Caki2 (cell line): ENCODE measurements around the gene BID. TPM values are rescaled to one million over a fixed set of nuclear protein-coding genes. Genes with fewer than 3 reads are reported as not detected.

Source experiments
- DNase-seq: peaks from one replicate; pipeline ENCODE4 v3.0.0-alpha.2; 2015; ENCODE audit warnings: low read depth
- in situ Hi-C: cut with HindIII; loops from 2 replicates; pipeline ENCODE4 v1.10.0; 2016; ENCODE audit warnings: low sequenced_read_pairs, low pct_unique_long_range_greater_than_20kb, mixed read lengths
- total RNA-seq: library from RNA; depleted of rRNA; stranded (reverse); fragments of >200 nt; shearing (Covaris generic); gene quantifications from 2 replicates; pipeline ENCODE4 v1.2.3, GENCODE V29; 2014; ENCODE audit warnings: low replicate concordance

BID gene
- total RNA-seq, 1 experiment from 2014 or later, result 198 TPM

GRCh38 chr22:17806437-17806836 is 32.2 kb upstream of the BID start:
- no peak for DNase-seq
- in situ Hi-C loops, result no loop called here

GRCh38 chr22:17804331-17805080 is 30.2 kb upstream of the BID start:
- peak; percentile 53 for DNase-seq
- in situ Hi-C loops, result no loop called here

GRCh38 chr22:17803609-17804270 is 29.5 kb upstream of the BID start:
- in situ Hi-C loops, result no loop called here
- DNase-seq, result no peak

GRCh38 chr22:17802822-17803221 is 28.6 kb upstream of the BID start:
- in situ Hi-C loops, result no loop called here

GRCh38 chr22:17802411-17802810 is 28.1 kb upstream of the BID start:
- in situ Hi-C loops, result no loop called here
- DNase-seq, result no peak

More at GRCh38 chr22:17802822-17803221, 28.6 kb upstream of the BID start:
- DNase-seq, result no peak

- no peak for DNase-seq
- in situ Hi-C loops, result no loop called here
Observed at GRCh38 chr22:17797721-17798559, 23.7 kb upstream of the BID start.

- DNase-seq, result no peak
- in situ Hi-C loops, result no loop called here
Observed at GRCh38 chr22:17796695-17797094, 22.4 kb upstream of the BID start.

- DNase-seq, result no peak
- in situ Hi-C loops, result no loop called here
Observed at GRCh38 chr22:17795661-17796548, 21.6 kb upstream of the BID start.

GRCh38 chr22:17794726-17795542 is 20.7 kb upstream of the BID start:
- DNase-seq, result no peak
- in situ Hi-C loops, result no loop called here

GRCh38 chr22:17792854-17793434 is 18.7 kb upstream of the BID start:
- in situ Hi-C loops, result no loop called here

GRCh38 chr22:17792299-17792698 is 18.0 kb upstream of the BID start:
- DNase-seq, result no peak
- in situ Hi-C loops, result no loop called here

More at GRCh38 chr22:17792854-17793434, 18.7 kb upstream of the BID start:
- DNase-seq, result no peak

- no peak for DNase-seq
- in situ Hi-C loops, result no loop called here
Observed at GRCh38 chr22:17791196-17791595, 16.9 kb upstream of the BID start.

GRCh38 chr22:17789379-17790200 is 15.3 kb upstream of the BID start:
- DNase-seq, result no peak
- in situ Hi-C loops, result no loop called here

GRCh38 chr22:17788528-17789378 is 14.5 kb upstream of the BID start:
- no peak for DNase-seq
- in situ Hi-C loops, result no loop called here

- DNase-seq, result no peak
- in situ Hi-C loops, result no loop called here
Observed at GRCh38 chr22:17787716-17788330, 13.6 kb upstream of the BID start.
